Neutrophil (primary cell): ENCODE measurements around the gene NPLOC4.

Experiments
- H3K27ac ChIP-seq: fragments of 200-600 bp; sonication (generic); 2 replicates; pipeline ENCODE4 v1.5.1; 2016; ENCODE audit warnings: mild to moderate bottlenecking, moderate library complexity
- H3K27me3 ChIP-seq: fragments of 200-600 bp; sonication (generic); 2 replicates; pipeline ENCODE4 v1.6.0; 2016; ENCODE audit warnings: mild to moderate bottlenecking
- H3K36me3 ChIP-seq: fragments of 200-600 bp; sonication (generic); 2 replicates; pipeline ENCODE4 v1.5.1; 2017
- H3K4me1 ChIP-seq, 2 experiments: fragments of 200-600 bp in 1 of 2; sonication (generic) in 1 of 2; 1 replicate in 1 of 2; 2 replicates in 1 of 2; pipeline versions ENCODE4 v1.5.1 to v1.6.1; 2013 to 2016; ENCODE audit warnings: low read depth in 1 of 2, low read length in 1 of 2, mild to moderate bottlenecking in 1 of 2, moderate library complexity in 1 of 2; ENCODE audit not compliant: control insufficient read depth in 1 of 2, insufficient read depth in 1 of 2
- H3K4me3 ChIP-seq, 2 experiments: fragments of 200-600 bp in 1 of 2; sonication (generic) in 1 of 2; 1 replicate in 1 of 2; 2 replicates in 1 of 2; pipeline ENCODE4 v1.5.1; 2013 to 2016; ENCODE audit warnings: low read depth in 1 of 2, low read length in 1 of 2, mild to moderate bottlenecking in 1 of 2, moderate library complexity in 1 of 2
- H3K9me3 ChIP-seq: fragments of 200-600 bp; sonication (generic); 2 replicates; pipeline ENCODE4 v1.5.1; 2016
- TF ChIP-seq, protein P1 (sequence below): fragments of 200-600 bp; sonication (generic); IDR thresholded peaks from 2 replicates; pipeline ENCODE4 v1.5.1; 2016; ENCODE audit warnings: antibody characterized with exemption

Gene NPLOC4

DNA sequence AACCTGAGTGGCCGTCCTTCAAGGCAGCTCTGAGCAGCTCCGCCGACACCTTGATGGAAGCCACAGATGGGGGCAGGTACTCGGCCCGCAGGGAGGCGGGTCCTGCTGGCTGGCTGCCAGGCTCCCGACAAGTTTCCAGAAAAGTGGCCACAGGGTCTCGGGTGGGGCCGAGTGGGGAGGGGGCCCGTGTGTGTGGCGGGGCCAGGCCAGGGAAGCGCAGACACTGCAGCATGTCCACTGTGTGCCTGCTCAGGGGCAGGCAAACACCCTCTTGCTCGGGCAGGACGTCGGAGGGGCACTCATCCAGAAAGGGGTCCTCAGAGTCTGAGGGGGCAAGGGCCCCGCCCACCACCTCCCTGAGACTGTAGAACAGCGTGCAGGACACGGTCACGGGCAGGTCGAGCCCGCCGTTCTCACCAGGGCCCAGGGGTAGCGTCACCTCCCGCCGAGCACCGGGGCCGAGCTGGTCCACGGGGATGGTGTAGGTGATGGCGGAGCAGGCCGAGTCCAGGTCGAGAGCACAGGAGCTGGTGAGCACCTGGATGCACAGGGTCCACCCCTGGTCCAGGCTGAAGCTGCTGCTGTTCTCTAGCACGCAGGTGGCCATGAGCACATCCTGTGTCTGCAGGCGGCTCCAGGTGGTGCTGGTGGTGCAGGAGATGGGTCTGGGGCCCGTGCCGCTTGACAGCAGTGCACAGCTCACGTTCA lies 89.9 kb downstream of the NPLOC4 start:
- Histone ChIP-seq H3K9me3 (no peaks in the 10 kb centered on the region), H3K36me3 (peaks cover 63% of the 10 kb centered on the region), H3K27me3 (no peaks in the 10 kb centered on the region), H3K27ac (no peak overlapping the region), H3K4me1 (peaks cover 9 to 10% of the 10 kb centered on the region in 2 experiments), H3K4me3 (no peak overlapping the region)
- TF ChIP-seq, protein P1, sequence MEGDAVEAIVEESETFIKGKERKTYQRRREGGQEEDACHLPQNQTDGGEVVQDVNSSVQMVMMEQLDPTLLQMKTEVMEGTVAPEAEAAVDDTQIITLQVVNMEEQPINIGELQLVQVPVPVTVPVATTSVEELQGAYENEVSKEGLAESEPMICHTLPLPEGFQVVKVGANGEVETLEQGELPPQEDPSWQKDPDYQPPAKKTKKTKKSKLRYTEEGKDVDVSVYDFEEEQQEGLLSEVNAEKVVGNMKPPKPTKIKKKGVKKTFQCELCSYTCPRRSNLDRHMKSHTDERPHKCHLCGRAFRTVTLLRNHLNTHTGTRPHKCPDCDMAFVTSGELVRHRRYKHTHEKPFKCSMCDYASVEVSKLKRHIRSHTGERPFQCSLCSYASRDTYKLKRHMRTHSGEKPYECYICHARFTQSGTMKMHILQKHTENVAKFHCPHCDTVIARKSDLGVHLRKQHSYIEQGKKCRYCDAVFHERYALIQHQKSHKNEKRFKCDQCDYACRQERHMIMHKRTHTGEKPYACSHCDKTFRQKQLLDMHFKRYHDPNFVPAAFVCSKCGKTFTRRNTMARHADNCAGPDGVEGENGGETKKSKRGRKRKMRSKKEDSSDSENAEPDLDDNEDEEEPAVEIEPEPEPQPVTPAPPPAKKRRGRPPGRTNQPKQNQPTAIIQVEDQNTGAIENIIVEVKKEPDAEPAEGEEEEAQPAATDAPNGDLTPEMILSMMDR = no peak

DNA sequence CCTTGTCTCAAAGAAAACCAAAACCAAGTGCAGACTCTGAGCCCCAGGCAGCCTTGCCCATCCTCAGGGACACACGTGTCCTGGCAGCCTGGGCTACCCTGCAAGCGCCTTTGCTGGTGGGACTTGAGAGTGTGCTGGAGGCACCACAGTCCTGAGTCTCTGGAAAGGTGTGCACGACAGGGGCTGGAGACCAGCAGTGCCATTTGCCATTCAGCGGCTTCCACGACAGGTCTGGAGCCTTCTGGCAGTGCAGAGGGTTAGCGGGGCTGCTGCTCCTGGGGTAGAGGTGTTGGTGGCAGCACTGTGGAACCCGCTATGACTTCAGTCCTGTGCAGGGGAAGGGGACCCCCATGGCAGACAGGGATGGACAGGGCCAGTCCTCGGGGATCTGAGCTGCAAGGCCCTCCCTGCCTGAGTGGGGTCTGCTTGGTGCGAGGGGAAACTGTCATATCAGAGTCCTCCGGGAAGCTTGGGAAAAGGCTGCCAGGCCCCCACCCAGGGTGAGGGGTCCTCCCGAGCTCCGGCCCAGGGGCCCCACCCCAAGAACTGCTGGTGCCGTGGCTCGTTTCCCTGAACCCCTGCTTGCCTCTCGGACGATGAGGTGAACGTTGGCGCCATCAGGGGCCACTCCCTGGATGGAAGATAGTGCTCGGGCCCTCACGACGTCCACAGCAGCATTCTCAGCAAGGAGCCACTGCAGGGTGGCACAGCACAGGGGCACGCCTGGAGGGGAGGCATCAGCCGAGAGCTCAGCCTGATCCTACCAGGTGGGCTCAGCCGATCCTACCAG lies 91.6 kb downstream of the NPLOC4 start:
- no peaks in the 10 kb centered on the region for H3K27me3 ChIP-seq
- no peaks in the 10 kb centered on the region for H3K4me1 ChIP-seq
- H3K4me3 ChIP-seq = no peak overlapping the region
- no peaks in the 10 kb centered on the region for H3K9me3 ChIP-seq
- H3K36me3 ChIP-seq = peaks cover 74% of the 10 kb centered on the region
- no peak overlapping the region for H3K27ac ChIP-seq
- TF ChIP-seq, protein P1 = no peak

DNA sequence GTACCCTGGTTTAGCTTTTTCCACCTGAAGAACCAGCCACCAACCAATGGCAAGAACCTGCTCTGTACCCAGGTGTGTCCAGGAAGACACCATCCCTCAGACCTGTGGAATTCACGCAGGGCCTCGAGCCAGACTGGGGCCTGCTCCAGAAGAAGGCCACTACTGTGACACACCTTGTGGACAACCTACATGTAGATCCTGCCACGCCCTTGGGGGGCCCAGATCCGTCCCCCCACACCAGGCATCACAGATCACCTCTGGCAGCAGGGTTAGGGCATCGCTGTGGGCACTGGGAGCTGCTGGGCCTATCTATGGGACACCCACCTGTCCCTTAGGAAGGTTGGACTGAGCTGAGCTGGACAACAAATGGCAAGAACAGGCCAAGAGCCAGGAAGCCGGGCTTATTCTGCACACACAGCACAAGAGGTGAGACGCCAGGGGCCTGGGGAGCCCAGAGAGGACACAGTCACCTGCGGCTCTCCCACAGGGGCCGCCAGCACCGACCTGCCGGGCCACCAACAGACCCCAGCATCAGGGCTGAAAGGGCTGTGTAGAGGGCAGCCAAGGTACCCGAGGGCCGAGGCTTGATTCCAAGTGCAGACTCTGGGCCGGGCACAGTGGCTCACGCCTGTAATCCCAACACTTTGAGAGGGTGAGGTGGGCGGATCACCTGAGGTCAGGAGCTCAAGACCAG lies 92.5 kb downstream of the NPLOC4 start:
- Histone ChIP-seq H3K4me1 (no peaks in the 10 kb centered on the region), H3K4me3 (no peak overlapping the region), H3K36me3 (peaks cover 84% of the 10 kb centered on the region), H3K27ac (no peak overlapping the region), H3K27me3 (no peaks in the 10 kb centered on the region), H3K9me3 (no peaks in the 10 kb centered on the region)
- TF ChIP-seq, protein P1 = no peak

DNA sequence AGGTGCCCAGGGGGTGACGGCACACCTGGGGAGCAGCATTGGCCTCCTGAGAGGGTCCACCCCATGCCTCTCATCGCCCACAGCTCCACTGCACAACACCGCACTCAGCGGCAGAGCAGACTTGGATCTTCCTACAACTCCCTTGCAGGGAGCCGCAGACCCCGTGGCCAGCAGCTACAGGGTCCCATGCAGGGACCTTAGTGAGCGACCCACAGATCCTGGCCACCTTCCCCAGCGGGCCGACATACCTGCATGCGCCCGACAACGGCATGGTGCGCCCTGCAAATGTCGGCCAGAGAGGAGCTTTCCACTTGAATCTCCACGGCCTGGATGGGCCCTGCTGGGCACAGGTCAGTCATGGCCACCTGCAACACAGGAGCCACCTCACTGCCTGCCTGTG lies 93.2 kb downstream of the NPLOC4 start:
- Histone ChIP-seq H3K27me3 (peaks cover under 1% of the 10 kb centered on the region), H3K36me3 (peaks cover 90% of the 10 kb centered on the region), H3K4me1 (no peaks in the 10 kb centered on the region), H3K9me3 (no peaks in the 10 kb centered on the region), H3K27ac (no peak overlapping the region), H3K4me3 (no peak overlapping the region)
- TF ChIP-seq, protein P1 = no peak

DNA sequence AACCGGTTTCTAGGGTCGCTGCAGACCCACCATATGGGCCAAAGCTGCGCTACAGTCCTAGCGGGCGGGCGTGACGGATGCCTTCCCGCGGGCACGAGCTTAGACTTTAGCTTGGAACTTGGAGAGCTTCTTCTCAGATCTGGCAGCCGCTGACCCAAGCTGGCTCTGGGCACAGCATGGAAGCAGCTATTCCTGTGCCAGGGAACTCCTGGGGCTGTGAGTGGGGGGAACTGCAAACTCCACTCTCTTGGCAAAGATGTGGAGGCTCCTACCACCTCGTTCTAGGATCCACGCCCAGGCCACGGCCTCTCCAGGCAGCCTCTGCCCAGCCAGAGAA lies 93.6 kb downstream of the NPLOC4 start:
- Histone ChIP-seq H3K27me3 (peaks cover 5% of the 10 kb centered on the region), H3K36me3 (peaks cover 90% of the 10 kb centered on the region), H3K27ac (no peak overlapping the region), H3K9me3 (no peaks in the 10 kb centered on the region), H3K4me3 (no peak overlapping the region), H3K4me1 (no peaks in the 10 kb centered on the region)
- TF ChIP-seq, protein P1 = no peak
